ENCODE results near the gene KCNMA1. TPM values are rescaled to one million over a fixed set of nuclear protein-coding genes. Genes with fewer than 3 reads are reported as not detected.

Gene KCNMA1
- total RNA-seq, 1 experiment from 2014 or later: 143 TPM

DNA sequence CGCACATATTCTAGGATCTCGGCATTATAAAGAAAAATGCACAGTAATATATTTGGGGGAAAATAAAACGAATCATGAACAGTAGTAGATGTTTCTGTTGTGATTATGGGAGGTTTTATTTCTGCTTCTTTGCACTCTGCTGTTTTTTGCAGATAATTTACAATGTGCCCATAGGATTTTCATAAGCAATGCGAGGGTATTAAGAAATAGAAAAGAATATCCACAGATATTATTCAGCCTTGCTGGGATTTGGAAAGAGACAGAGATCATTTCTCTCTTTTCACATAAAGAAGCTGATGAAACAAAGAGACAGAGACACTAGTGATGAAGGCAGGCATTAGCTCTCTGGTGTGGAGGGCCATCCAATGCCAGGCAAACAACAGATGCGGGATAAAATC, 158.6 kb downstream of the KCNMA1 start:
- H3K36me3 ChIP-seq (ENCODE audit: low read depth, low read length): no peaks in the 10 kb centered on the region
- TF ChIP-seq EZH2 (IDR thresholded peaks at IDR 0.05; ENCODE audit: low read length, unreplicated experiment): no peak
- no peak for TF ChIP-seq CTCF (conservative IDR thresholded peaks at IDR 0.05; ENCODE audit: low read depth, low read length)
- TF ChIP-seq EZH2phosphoT487 (IDR thresholded peaks at IDR 0.05; ENCODE audit: borderline replicate concordance, low read length): no peak
- no peaks in the 10 kb centered on the region for H3K27me3 ChIP-seq (ENCODE audit: low read length)
- no peak for DNase-seq
- intact Hi-C loops (cut with micrococcal nuclease): no loop called here
- no peaks in the 10 kb centered on the region for H3K9me2 ChIP-seq (replicated peaks; ENCODE audit: low read length)
- ChIA-PET POLR2A (ENCODE audit: unreplicated experiment) (no interaction called here), CTCF (no interaction called here)
- H4K20me1 ChIP-seq (ENCODE audit: low read length): no peaks in the 10 kb centered on the region
- peaks cover 29% of the 10 kb centered on the region for H3K4me1 ChIP-seq (ENCODE audit: insufficient read depth, low read length)
- H3K4me3 ChIP-seq (ENCODE audit: low read length): no peak overlapping the region
- no TSS peak for BruUV-seq (replicated peaks)
- ATAC-seq: no peak
- H2AFZ ChIP-seq (ENCODE audit: low read length): no peak overlapping the region
- no peak overlapping the region for H3K27ac ChIP-seq (ENCODE audit: low read length)
- H3K9me3 ChIP-seq (ENCODE audit: low read length): no peaks in the 10 kb centered on the region
- H3F3A ChIP-seq (ENCODE audit: low read length, unreplicated experiment): no peaks in the 10 kb centered on the region
- no peaks in the 10 kb centered on the region for H3K79me2 ChIP-seq (ENCODE audit: low read length)
- H3K9ac ChIP-seq (ENCODE audit: low read length): no peak overlapping the region
- no peak overlapping the region for H3K4me2 ChIP-seq (ENCODE audit: low read length)

DNA sequence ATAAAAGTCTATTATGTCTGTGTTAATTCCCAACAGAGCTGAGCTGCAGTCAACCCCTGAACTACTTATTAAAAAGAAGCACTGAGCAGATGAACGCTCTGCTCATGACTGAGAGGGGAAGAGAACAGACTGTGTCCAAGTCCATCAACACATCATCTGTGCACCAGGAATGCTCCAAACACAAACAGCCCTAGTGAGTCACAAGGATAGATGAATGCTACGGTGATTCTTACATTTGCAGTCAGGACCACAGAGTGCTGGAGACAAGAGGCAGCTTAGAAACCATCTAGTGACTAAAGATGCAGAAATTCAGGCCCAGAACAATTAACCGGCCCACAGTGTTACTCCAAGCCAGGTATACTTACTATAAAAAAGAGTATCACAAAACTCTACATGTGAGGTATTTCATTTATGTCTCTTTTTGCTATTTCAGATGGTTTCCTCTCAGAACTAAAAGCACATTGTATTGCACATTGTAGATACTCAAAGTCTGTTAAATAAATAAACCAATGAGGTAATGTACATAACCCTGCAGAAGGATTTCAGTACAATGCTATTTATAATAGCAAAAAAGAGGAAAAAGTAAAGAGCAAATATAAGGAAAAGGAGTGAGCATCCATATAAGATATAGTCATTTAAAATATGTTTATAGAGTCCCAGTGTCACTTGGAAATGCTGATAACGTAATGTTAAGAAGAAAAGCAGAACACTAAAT, 159.2 kb downstream of the KCNMA1 start:
- Histone ChIP-seq H4K20me1 (ENCODE audit: low read length) (no peaks in the 10 kb centered on the region), H2AFZ (ENCODE audit: low read length) (no peak overlapping the region), H3K4me3 (ENCODE audit: low read length) (no peak overlapping the region), H3K4me2 (ENCODE audit: low read length) (no peak overlapping the region), H3K9me2 (replicated peaks; ENCODE audit: low read length) (no peaks in the 10 kb centered on the region), H3K9ac (ENCODE audit: low read length) (no peak overlapping the region), H3K9me3 (ENCODE audit: low read length) (no peaks in the 10 kb centered on the region), H3K27me3 (ENCODE audit: low read length) (no peaks in the 10 kb centered on the region), H3K27ac (ENCODE audit: low read length) (no peak overlapping the region), H3K4me1 (ENCODE audit: insufficient read depth, low read length) (peaks cover 29% of the 10 kb centered on the region), H3F3A (ENCODE audit: low read length, unreplicated experiment) (no peaks in the 10 kb centered on the region), H3K79me2 (ENCODE audit: low read length) (no peaks in the 10 kb centered on the region), H3K36me3 (ENCODE audit: low read depth, low read length) (no peaks in the 10 kb centered on the region)
- DNase-seq (peak; percentile 88), ATAC-seq (peak; percentile 59)
- ChIA-PET CTCF (no interaction called here), POLR2A (ENCODE audit: unreplicated experiment) (no interaction called here)
- TF ChIP-seq CTCF (conservative IDR thresholded peaks at IDR 0.05; ENCODE audit: low read depth, low read length): no peak
- TF ChIP-seq EZH2 (IDR thresholded peaks at IDR 0.05; ENCODE audit: low read length, unreplicated experiment): no peak
- no peak for TF ChIP-seq EZH2phosphoT487 (IDR thresholded peaks at IDR 0.05; ENCODE audit: borderline replicate concordance, low read length)
- intact Hi-C loops (cut with micrococcal nuclease): no loop called here
- no TSS peak for BruUV-seq (replicated peaks)

- Histone ChIP-seq H3K79me2 (ENCODE audit: low read length) (no peaks in the 10 kb centered on the region), H3K9me2 (replicated peaks; ENCODE audit: low read length) (no peaks in the 10 kb centered on the region), H3K27ac (ENCODE audit: low read length) (no peak overlapping the region), H3K36me3 (ENCODE audit: low read depth, low read length) (no peaks in the 10 kb centered on the region), H4K20me1 (ENCODE audit: low read length) (no peaks in the 10 kb centered on the region), H3K9ac (ENCODE audit: low read length) (no peak overlapping the region), H3F3A (ENCODE audit: low read length, unreplicated experiment) (no peaks in the 10 kb centered on the region), H3K4me2 (ENCODE audit: low read length) (no peak overlapping the region), H3K9me3 (ENCODE audit: low read length) (no peaks in the 10 kb centered on the region), H3K4me1 (ENCODE audit: insufficient read depth, low read length) (peaks cover 27% of the 10 kb centered on the region), H3K4me3 (ENCODE audit: low read length) (no peak overlapping the region), H3K27me3 (ENCODE audit: low read length) (no peaks in the 10 kb centered on the region), H2AFZ (ENCODE audit: low read length) (no peak overlapping the region)
- no TSS peak for BruUV-seq (replicated peaks)
- no peak for ATAC-seq
- ChIA-PET POLR2A (ENCODE audit: unreplicated experiment) (no interaction called here), CTCF (no interaction called here)
- TF ChIP-seq EZH2 (IDR thresholded peaks at IDR 0.05; ENCODE audit: low read length, unreplicated experiment) (no peak), EZH2phosphoT487 (IDR thresholded peaks at IDR 0.05; ENCODE audit: borderline replicate concordance, low read length) (no peak), CTCF (conservative IDR thresholded peaks at IDR 0.05; ENCODE audit: low read depth, low read length) (no peak)
- DNase-seq: no peak
- intact Hi-C loops (cut with micrococcal nuclease): no loop called here
Measured at GRCh38 chr10:77475522-77475921, 162.1 kb downstream of the KCNMA1 start.

All from PC-3 (cell line).